ENCODE data around the gene RHOF.

RHOF gene

DNA sequence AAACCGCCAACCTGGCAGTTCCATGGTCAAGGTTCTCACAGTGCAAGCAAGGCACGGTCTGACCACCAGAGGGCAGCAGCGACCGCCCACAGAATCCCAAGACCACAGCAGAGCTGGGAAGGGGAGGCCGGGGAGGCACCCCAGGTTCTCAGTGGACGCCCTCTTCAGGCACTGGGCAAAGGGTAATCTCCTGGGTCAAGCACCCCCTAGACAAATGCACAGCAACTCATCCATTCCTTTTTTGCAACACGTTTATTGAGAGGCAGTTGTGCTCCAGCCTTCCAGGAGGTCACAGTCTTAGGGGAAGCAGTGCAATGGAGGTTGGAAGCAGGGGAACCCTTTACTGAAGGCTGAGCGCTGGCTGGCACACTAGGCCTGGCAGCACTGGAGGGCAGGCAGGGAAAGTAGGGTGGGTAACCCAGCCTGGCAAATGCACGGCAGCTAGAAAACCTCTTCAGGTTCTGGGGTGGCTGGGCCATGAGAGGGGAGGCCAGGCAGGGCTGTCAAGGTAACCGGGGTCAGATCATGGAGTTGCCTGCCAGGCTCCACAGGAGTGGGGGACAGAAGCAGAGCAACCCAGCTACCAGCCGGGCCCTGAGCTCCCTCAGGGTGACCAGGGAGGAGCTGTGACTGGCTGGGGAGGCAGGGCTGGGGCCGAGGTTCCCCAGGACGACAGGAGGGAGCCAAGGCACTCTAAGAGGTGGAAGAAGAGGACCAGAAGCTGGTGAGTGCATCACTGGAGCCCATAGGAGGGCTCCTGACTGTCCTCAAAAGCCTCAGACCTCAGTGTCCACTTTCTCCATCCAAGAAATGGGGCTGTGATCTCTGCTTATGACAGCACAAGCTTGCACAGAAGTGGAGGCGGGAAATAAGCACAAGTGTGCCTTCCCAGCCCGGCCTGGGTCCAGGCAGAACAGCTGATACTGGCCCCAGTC, 1.8 kb upstream of the RHOF start:
- Histone ChIP-seq H2BK12ac (ENCODE audit: low read length) (no peak overlapping the region), H2AK5ac (ENCODE audit: low read length) (no peak overlapping the region), H3K9me3 (ENCODE audit: insufficient read depth, low read depth, low read length) (no peaks in the 10 kb centered on the region), H3K79me2 (ENCODE audit: control insufficient read depth, insufficient read depth, low read length, poor library complexity) (peaks cover 20% of the 10 kb centered on the region), H3K4me3 (ENCODE audit: low read depth, low read length) (no peak overlapping the region), H4K91ac (ENCODE audit: low read depth, low read length) (no peak overlapping the region), H3K27ac (ENCODE audit: low read depth, low read length) (peak overlapping the region; percentile 42), H4K12ac (ENCODE audit: low read depth, low read length) (peak overlapping the region; percentile 66), H3K27me3 (ENCODE audit: insufficient read depth, low read length) (no peaks in the 10 kb centered on the region), H2AFZ (ENCODE audit: insufficient read depth, low read length, poor library complexity) (peak overlapping the region; percentile 27), H3K18ac (ENCODE audit: low read length) (peak overlapping the region; percentile 37), H4K8ac (ENCODE audit: low read depth, low read length) (peak overlapping the region; percentile 66), H3K79me1 (ENCODE audit: low read length) (peaks cover 34% of the 10 kb centered on the region), H3K9ac (ENCODE audit: low read length) (no peak overlapping the region), H3K23ac (ENCODE audit: low read length) (no peak overlapping the region), H2BK5ac (ENCODE audit: low read depth, low read length, poor library complexity) (no peak overlapping the region), H3K4ac (ENCODE audit: low read depth, low read length) (no peak overlapping the region), H3K4me1 (ENCODE audit: control insufficient read depth in 1 of 2, insufficient read depth in 2 of 2, low read length in 2 of 2) (peaks cover 41 to 52% of the 10 kb centered on the region in 2 experiments), H3K36me3 (ENCODE audit: control insufficient read depth in 1 of 2, insufficient read depth in 2 of 2, low read length in 2 of 2) (peaks cover 18 to 31% of the 10 kb centered on the region in 2 experiments), H3K14ac (ENCODE audit: low read length) (no peak overlapping the region), H3K4me2 (ENCODE audit: low read length) (peak overlapping the region; percentile 97), H2BK120ac (ENCODE audit: insufficient read depth, low read length, poor library complexity) (no peak overlapping the region)
- peak; percentile 63 to 91 for DNase-seq
- WGBS (ENCODE audit: extremely low coverage, insufficient coverage, insufficient read length), result no CpG with 5 or more reads among the region's 15 CpGs

DNA sequence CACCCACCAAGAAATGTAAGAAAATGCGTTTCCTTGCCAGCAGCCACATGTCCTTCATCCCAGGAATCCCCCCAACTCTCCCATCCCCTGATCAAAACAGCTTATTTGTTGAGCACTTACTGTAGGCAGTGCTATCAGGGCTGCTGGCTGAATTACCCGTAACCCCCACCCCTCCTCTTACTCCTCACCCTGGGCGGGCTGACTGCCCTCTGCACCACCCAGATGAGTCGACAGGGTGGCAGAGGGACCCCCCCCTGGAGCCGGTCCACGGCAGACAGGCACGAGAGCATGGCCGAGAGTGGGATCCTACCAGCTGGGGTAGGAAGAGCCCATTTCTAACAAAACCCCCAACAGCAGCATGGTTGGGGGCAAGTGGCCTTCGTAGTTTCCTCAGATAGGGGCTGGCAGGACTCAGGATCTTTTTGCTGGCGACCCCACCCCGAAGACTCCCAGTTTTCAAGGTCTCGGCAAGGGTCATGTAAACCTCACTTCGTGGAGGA, 1.1 kb upstream of the RHOF start:
- H4K91ac ChIP-seq (ENCODE audit: low read depth, low read length), result peak overlapping the region; percentile 72
- no peak overlapping the region for H3K23ac ChIP-seq (ENCODE audit: low read length)

DNA sequence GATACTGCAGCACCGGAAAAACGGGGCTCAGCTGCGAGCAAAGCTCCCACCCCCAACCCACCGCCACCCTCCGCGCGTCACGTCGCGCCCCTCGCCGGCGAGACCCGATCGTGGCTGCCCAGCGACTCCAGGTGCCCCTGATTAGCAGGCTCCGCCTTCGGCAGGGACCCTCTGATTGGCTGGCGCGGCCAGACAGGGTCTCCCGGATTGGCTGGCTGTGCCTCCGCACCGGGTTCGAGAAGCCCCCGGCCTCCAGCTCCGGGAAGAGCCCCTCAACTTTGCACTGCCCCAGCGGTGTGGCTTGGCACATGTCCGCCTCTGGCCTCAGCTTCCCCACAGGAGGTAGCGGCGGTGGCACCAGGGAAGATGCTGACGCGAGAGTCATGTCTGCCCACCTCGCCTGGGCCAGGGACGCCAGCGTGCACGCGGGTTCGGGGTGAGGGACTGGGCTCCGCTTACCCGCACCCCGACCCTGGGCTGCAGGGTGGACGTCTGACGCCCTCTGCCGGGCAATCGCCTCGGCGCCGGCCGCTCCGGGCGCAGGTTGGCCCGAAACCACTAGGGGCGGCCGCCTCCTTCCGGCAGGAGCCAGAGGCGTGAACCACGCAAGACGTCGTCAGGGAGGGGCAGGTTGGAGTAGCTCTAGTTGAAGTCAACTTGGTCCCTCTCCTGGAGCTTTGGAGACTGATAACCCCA, 498 bp upstream of the RHOF start:
- Histone ChIP-seq H2AK5ac (ENCODE audit: low read length) (peak overlapping the region; percentile 73), H4K12ac (ENCODE audit: low read depth, low read length) (peak overlapping the region; percentile 66), H3K27me3 (ENCODE audit: insufficient read depth, low read length) (no peaks in the 10 kb centered on the region), H3K4me2 (ENCODE audit: low read length) (peak overlapping the region; percentile 97), H3K4ac (ENCODE audit: low read depth, low read length) (no peak overlapping the region), H3K9me3 (ENCODE audit: insufficient read depth, low read depth, low read length) (no peaks in the 10 kb centered on the region), H2BK12ac (ENCODE audit: low read length) (no peak overlapping the region), H3K18ac (ENCODE audit: low read length) (peak overlapping the region; percentile 73), H3K4me1 (ENCODE audit: control insufficient read depth in 1 of 2, insufficient read depth in 2 of 2, low read length in 2 of 2) (peaks cover 42 to 53% of the 10 kb centered on the region in 2 experiments), H2BK120ac (ENCODE audit: insufficient read depth, low read length, poor library complexity) (no peak overlapping the region), H3K27ac (ENCODE audit: low read depth, low read length) (no peak overlapping the region), H3K4me3 (ENCODE audit: low read depth, low read length) (peak overlapping the region; percentile 72), H3K36me3 (ENCODE audit: control insufficient read depth in 1 of 2, insufficient read depth in 2 of 2, low read length in 2 of 2) (peaks cover 18 to 30% of the 10 kb centered on the region in 2 experiments), H3K79me2 (ENCODE audit: control insufficient read depth, insufficient read depth, low read length, poor library complexity) (peaks cover 10% of the 10 kb centered on the region), H3K79me1 (ENCODE audit: low read length) (peaks cover 22% of the 10 kb centered on the region), H3K23ac (ENCODE audit: low read length) (no peak overlapping the region), H3K9ac (ENCODE audit: low read length) (peak overlapping the region; percentile 73), H4K91ac (ENCODE audit: low read depth, low read length) (peak overlapping the region; percentile 72), H3K14ac (ENCODE audit: low read length) (peak overlapping the region; percentile 89), H2AFZ (ENCODE audit: insufficient read depth, low read length, poor library complexity) (peak overlapping the region; percentile 82), H2BK5ac (ENCODE audit: low read depth, low read length, poor library complexity) (no peak overlapping the region), H4K8ac (ENCODE audit: low read depth, low read length) (peak overlapping the region; percentile 66)
- peak; percentile 90 to 96 for DNase-seq
- no CpG with 5 or more reads among the region's 59 CpGs for WGBS (ENCODE audit: extremely low coverage, insufficient coverage, insufficient read length)

More for the DNA sequence above, 1.1 kb upstream of the RHOF start:
- H2BK120ac ChIP-seq (ENCODE audit: insufficient read depth, low read length, poor library complexity), result no peak overlapping the region
- H3K14ac ChIP-seq (ENCODE audit: low read length), result peak overlapping the region; percentile 58
- H3K4me2 ChIP-seq (ENCODE audit: low read length), result peak overlapping the region; percentile 97
- no peak overlapping the region for H3K4me3 ChIP-seq (ENCODE audit: low read depth, low read length)
- H4K8ac ChIP-seq (ENCODE audit: low read depth, low read length), result peak overlapping the region; percentile 66
- no peak overlapping the region for H2AFZ ChIP-seq (ENCODE audit: insufficient read depth, low read length, poor library complexity)
- peak overlapping the region; percentile 57 for H3K18ac ChIP-seq (ENCODE audit: low read length)
- peaks cover 14% of the 10 kb centered on the region for H3K79me2 ChIP-seq (ENCODE audit: control insufficient read depth, insufficient read depth, low read length, poor library complexity)
- peak overlapping the region; percentile 18 for H2BK12ac ChIP-seq (ENCODE audit: low read length)
- no peaks in the 10 kb centered on the region for H3K9me3 ChIP-seq (ENCODE audit: insufficient read depth, low read depth, low read length)
- WGBS (ENCODE audit: extremely low coverage, insufficient coverage, insufficient read length), result no CpG with 5 or more reads among the region's 13 CpGs
- peak overlapping the region; percentile 52 for H2AK5ac ChIP-seq (ENCODE audit: low read length)
- peak overlapping the region; percentile 44 for H3K9ac ChIP-seq (ENCODE audit: low read length)
- no peak overlapping the region for H3K4ac ChIP-seq (ENCODE audit: low read depth, low read length)
- DNase-seq, result no peak
- H3K27ac ChIP-seq (ENCODE audit: low read depth, low read length), result peak overlapping the region; percentile 30
- H4K12ac ChIP-seq (ENCODE audit: low read depth, low read length), result peak overlapping the region; percentile 66
- peaks cover 18 to 31% of the 10 kb centered on the region in 2 experiments for H3K36me3 ChIP-seq (ENCODE audit: control insufficient read depth in 1 of 2, insufficient read depth in 2 of 2, low read length in 2 of 2)
- no peaks in the 10 kb centered on the region for H3K27me3 ChIP-seq (ENCODE audit: insufficient read depth, low read length)
- peaks cover 43 to 57% of the 10 kb centered on the region in 2 experiments for H3K4me1 ChIP-seq (ENCODE audit: control insufficient read depth in 1 of 2, insufficient read depth in 2 of 2, low read length in 2 of 2)
- peaks cover 27% of the 10 kb centered on the region for H3K79me1 ChIP-seq (ENCODE audit: low read length)
- H2BK5ac ChIP-seq (ENCODE audit: low read depth, low read length, poor library complexity), result no peak overlapping the region

Measured in trophoblast cell (in vitro differentiated cells and primary cell).